ENCODE results near the gene RENBP.

RENBP gene

GRCh38 chrX:153903238-153903980 lies 41.0 kb downstream of the RENBP start:
- Histone ChIP-seq H3K9ac (ENCODE audit: low read depth, low read length) (no peak overlapping the region; the same call in 1 of the 2 replicates), H3K36me3 (ENCODE audit: insufficient read depth, low read length) (no peaks in the 10 kb centered on the region), H3K4me1 (ENCODE audit: insufficient read depth, low read length) (peaks cover 29% of the 10 kb centered on the region; the same call in 1 of the 2 replicates)

GRCh38 chrX:153902385-153902784 lies 42.1 kb downstream of the RENBP start:
- H3K9ac ChIP-seq (ENCODE audit: low read depth, low read length) = no peak overlapping the region
- H3K4me1 ChIP-seq (ENCODE audit: insufficient read depth, low read length) = peaks cover 29% of the 10 kb centered on the region; the same call in 1 of the 2 replicates
- no peaks in the 10 kb centered on the region for H3K36me3 ChIP-seq (ENCODE audit: insufficient read depth, low read length)
- no peaks in the 10 kb centered on the region for H3K9me3 ChIP-seq (ENCODE audit: control insufficient read depth, insufficient read depth, low read length)

More at GRCh38 chrX:153903238-153903980, 41.0 kb downstream of the RENBP start:
- no peaks in the 10 kb centered on the region for H3K9me3 ChIP-seq (ENCODE audit: control insufficient read depth, insufficient read depth, low read length)

- H3K36me3 ChIP-seq (ENCODE audit: insufficient read depth, low read length) = no peaks in the 10 kb centered on the region
- peaks cover 29% of the 10 kb centered on the region; the same call in 1 of the 2 replicates for H3K4me1 ChIP-seq (ENCODE audit: insufficient read depth, low read length)
- H3K9me3 ChIP-seq (ENCODE audit: control insufficient read depth, insufficient read depth, low read length) = no peaks in the 10 kb centered on the region
- H3K9ac ChIP-seq (ENCODE audit: low read depth, low read length) = no peak overlapping the region
Measured at GRCh38 chrX:153901753-153902140, 42.7 kb downstream of the RENBP start.

- no peaks in the 10 kb centered on the region for H3K36me3 ChIP-seq (ENCODE audit: insufficient read depth, low read length)
- no peaks in the 10 kb centered on the region for H3K9me3 ChIP-seq (ENCODE audit: control insufficient read depth, insufficient read depth, low read length)
- peaks cover 29% of the 10 kb centered on the region; the same call in 1 of the 2 replicates for H3K4me1 ChIP-seq (ENCODE audit: insufficient read depth, low read length)
- no peak overlapping the region for H3K9ac ChIP-seq (ENCODE audit: low read depth, low read length)
Measured at GRCh38 chrX:153900831-153901752, 43.4 kb downstream of the RENBP start.

GRCh38 chrX:153897899-153898298 lies 46.5 kb downstream of the RENBP start:
- Histone ChIP-seq H3K9me3 (ENCODE audit: control insufficient read depth, insufficient read depth, low read length) (no peaks in the 10 kb centered on the region), H3K4me1 (ENCODE audit: insufficient read depth, low read length) (peaks cover 18% of the 10 kb centered on the region; the same call in 1 of the 2 replicates), H3K9ac (ENCODE audit: low read depth, low read length) (no peak overlapping the region), H3K36me3 (ENCODE audit: insufficient read depth, low read length) (no peaks in the 10 kb centered on the region)

- Histone ChIP-seq H3K9me3 (ENCODE audit: control insufficient read depth, insufficient read depth, low read length) (no peaks in the 10 kb centered on the region), H3K9ac (ENCODE audit: low read depth, low read length) (no peak overlapping the region), H3K4me1 (ENCODE audit: insufficient read depth, low read length) (peaks cover 30% of the 10 kb centered on the region)
Measured at GRCh38 chrX:153889123-153889522, 55.3 kb downstream of the RENBP start.

GRCh38 chrX:153888344-153888743 lies 56.1 kb downstream of the RENBP start:
- H3K4me1 ChIP-seq (ENCODE audit: insufficient read depth, low read length) = peaks cover 37% of the 10 kb centered on the region

More at GRCh38 chrX:153889123-153889522, 55.3 kb downstream of the RENBP start:
- H3K36me3 ChIP-seq (ENCODE audit: insufficient read depth, low read length) = no peaks in the 10 kb centered on the region

GRCh38 chrX:153887385-153887784 lies 57.1 kb downstream of the RENBP start:
- peaks cover 39% of the 10 kb centered on the region for H3K4me1 ChIP-seq (ENCODE audit: insufficient read depth, low read length)
- H3K9ac ChIP-seq (ENCODE audit: low read depth, low read length) = peak overlapping the region; percentile 56; the same call in 1 of the 2 replicates
- no peaks in the 10 kb centered on the region for H3K9me3 ChIP-seq (ENCODE audit: control insufficient read depth, insufficient read depth, low read length)

More at GRCh38 chrX:153888344-153888743, 56.1 kb downstream of the RENBP start:
- Histone ChIP-seq H3K9me3 (ENCODE audit: control insufficient read depth, insufficient read depth, low read length) (no peaks in the 10 kb centered on the region), H3K36me3 (ENCODE audit: insufficient read depth, low read length) (no peaks in the 10 kb centered on the region), H3K9ac (ENCODE audit: low read depth, low read length) (no peak overlapping the region)

GRCh38 chrX:153886915-153887314 lies 57.5 kb downstream of the RENBP start:
- peaks cover 37% of the 10 kb centered on the region for H3K4me1 ChIP-seq (ENCODE audit: insufficient read depth, low read length)
- H3K36me3 ChIP-seq (ENCODE audit: insufficient read depth, low read length) = no peaks in the 10 kb centered on the region
- H3K9ac ChIP-seq (ENCODE audit: low read depth, low read length) = peak overlapping the region; percentile 56
- no peaks in the 10 kb centered on the region for H3K9me3 ChIP-seq (ENCODE audit: control insufficient read depth, insufficient read depth, low read length)

More at GRCh38 chrX:153887385-153887784, 57.1 kb downstream of the RENBP start:
- H3K36me3 ChIP-seq (ENCODE audit: insufficient read depth, low read length) = no peaks in the 10 kb centered on the region

- peaks cover 43% of the 10 kb centered on the region for H3K4me1 ChIP-seq (ENCODE audit: insufficient read depth, low read length)
- H3K36me3 ChIP-seq (ENCODE audit: insufficient read depth, low read length) = no peaks in the 10 kb centered on the region
- H3K9me3 ChIP-seq (ENCODE audit: control insufficient read depth, insufficient read depth, low read length) = no peaks in the 10 kb centered on the region
- H3K9ac ChIP-seq (ENCODE audit: low read depth, low read length) = peak within 1 kb of the TSS; percentile 63
Measured at GRCh38 chrX:153885968-153886903, 58.2 kb downstream of the RENBP start, which contains the start of gene L1CAM. Gene L1CAM (minus strand): TSS chrX:153886173. CDS start chrX:153875836, 10,337 bp downstream.

Data from ES-I3 (cell line).